GM12864 (cell line): Measurements from ENCODE around the gene JAML.

ENCODE experiments used
- DNase-seq: peaks from one replicate; pipeline ENCODE4 v3.0.0-alpha.2; 2011; ENCODE audit warnings: low read depth
- H3K4me3 ChIP-seq: 2 replicates; pipeline ENCODE4 v1.5.1; 2011; ENCODE audit warnings: mild to moderate bottlenecking, low read depth, low read length, control low read depth
- CTCF ChIP-seq: IDR thresholded peaks from 2 replicates; pipeline ENCODE4 v1.5.1; 2011; ENCODE audit warnings: low read depth, mild to moderate bottlenecking, moderate library complexity, low read length, control low read depth, inconsistent platforms; ENCODE audit errors: missing control alignments

Gene JAML

GRCh38 chr11:118209033-118209432 lies 15.8 kb downstream of the JAML start:
- no peak for DNase-seq
- TF ChIP-seq CTCF, result no peak
- H3K4me3 ChIP-seq, result no peak overlapping the region

- no peak for DNase-seq
- no peak overlapping the region for H3K4me3 ChIP-seq
These were observed 17.7 kb downstream of the JAML start for GRCh38 chr11:118207079-118207478.

GRCh38 chr11:118206391-118207031 lies 18.3 kb downstream of the JAML start:
- DNase-seq, result no peak
- H3K4me3 ChIP-seq, result no peak overlapping the region
- no peak for TF ChIP-seq CTCF

More at GRCh38 chr11:118207079-118207478, 17.7 kb downstream of the JAML start:
- no peak for TF ChIP-seq CTCF

GRCh38 chr11:118205606-118206378 lies 19.0 kb downstream of the JAML start:
- TF ChIP-seq CTCF, result no peak
- DNase-seq, result no peak
- H3K4me3 ChIP-seq, result no peak overlapping the region

- no peak for DNase-seq
These were observed 22.0 kb downstream of the JAML start for GRCh38 chr11:118202599-118203422.

GRCh38 chr11:118201966-118202365 lies 22.8 kb downstream of the JAML start:
- TF ChIP-seq CTCF, result no peak

More at GRCh38 chr11:118202599-118203422, 22.0 kb downstream of the JAML start:
- TF ChIP-seq CTCF, result no peak
- H3K4me3 ChIP-seq, result no peak overlapping the region

More at GRCh38 chr11:118201966-118202365, 22.8 kb downstream of the JAML start:
- no peak overlapping the region for H3K4me3 ChIP-seq
- no peak for DNase-seq
